GM21717 (cell line): ENCODE data around the gene TSEN54.

Experiments used
- ATAC-seq: cut with Tn5 transposase; IDR thresholded peaks from one replicate; pipeline ENCODE4 v1.9.1; 2021; ENCODE audit warnings: mild to moderate bottlenecking, moderate library complexity; ENCODE audit not compliant: unreplicated experiment

The TSEN54 gene

GRCh38 chr17:75559958-75560533 is 43.7 kb downstream of the TSEN54 start:
- ATAC-seq = no peak

GRCh38 chr17:75561927-75562603 is 45.7 kb downstream of the TSEN54 start:
- ATAC-seq = no peak

DNA sequence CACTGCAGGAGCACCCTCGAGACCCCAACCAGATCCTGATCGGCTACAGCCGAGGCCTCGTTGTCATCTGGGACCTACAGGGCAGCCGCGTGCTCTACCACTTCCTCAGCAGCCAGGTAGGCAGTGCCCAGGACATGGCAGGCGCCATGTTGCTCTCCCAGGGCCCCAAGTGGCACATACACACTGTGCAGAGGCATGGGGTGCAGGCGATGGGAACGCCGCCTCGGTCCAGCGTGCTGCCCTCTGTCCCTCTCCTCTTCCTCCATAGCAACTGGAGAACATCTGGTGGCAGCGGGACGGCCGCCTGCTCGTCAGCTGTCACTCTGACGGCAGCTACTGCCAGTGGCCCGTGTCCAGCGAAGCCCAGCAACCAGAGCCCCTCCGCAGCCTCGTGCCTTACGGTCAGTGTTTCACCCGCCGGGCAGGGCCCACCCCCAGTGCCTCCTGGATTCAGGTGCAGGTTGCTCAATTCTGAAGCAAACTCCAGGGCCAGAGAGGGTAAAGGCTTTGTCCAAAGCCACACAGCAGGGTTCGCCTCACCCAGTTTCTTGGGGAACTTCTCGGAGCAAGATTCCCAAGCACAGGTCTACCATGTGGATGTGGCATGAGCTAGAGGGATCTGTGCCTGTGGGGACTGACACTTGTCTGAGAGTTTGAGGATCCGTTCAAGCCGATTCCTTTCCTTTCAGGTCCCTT is 46.9 kb downstream of the TSEN54 start:
- ATAC-seq = no peak

GRCh38 chr17:75564195-75564594 is 47.9 kb downstream of the TSEN54 start:
- ATAC-seq = no peak

DNA sequence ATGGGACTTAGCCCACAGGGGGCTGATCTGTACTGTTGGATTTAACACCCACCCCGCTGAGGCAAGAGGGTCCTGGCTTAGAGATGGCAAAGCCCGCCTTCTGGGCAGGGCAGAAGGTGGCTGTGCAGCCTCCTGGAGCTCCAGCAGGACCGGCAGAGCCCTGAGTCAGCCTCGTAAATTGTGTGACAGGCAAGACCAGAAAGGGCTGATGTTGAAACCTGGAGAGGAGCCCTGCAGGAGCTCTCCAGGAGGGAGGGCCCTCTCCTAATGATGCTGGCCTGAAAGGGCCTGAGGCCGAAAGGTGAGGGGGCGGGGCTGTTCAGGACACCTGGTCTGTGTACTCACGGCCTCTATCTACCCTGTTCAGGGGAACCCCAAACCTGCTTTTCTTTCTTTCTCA is 48.7 kb downstream of the TSEN54 start:
- ATAC-seq = no peak

- ATAC-seq = no peak
These were observed 49.3 kb downstream of the TSEN54 start for GRCh38 chr17:75565618-75566017.

DNA sequence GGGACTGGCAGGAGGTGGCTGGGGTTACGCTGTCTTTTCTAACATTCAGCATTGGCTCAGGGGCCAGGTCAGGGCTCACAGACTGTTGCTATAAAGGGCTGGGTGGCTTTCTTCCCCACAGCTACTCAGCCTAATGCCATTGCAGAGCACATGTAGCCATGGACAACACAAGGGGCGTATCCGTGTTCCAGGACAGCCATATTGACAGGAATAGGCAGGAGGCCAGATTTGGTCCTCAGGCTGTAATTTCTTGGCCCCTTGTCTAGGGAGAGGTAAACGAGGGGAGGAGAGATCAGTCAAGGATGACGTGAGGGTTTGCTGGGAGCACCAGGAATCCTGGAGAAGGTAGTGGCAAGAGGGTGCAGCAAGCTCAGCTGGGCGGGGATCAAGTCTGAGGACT is 50.1 kb downstream of the TSEN54 start:
- no peak for ATAC-seq

DNA sequence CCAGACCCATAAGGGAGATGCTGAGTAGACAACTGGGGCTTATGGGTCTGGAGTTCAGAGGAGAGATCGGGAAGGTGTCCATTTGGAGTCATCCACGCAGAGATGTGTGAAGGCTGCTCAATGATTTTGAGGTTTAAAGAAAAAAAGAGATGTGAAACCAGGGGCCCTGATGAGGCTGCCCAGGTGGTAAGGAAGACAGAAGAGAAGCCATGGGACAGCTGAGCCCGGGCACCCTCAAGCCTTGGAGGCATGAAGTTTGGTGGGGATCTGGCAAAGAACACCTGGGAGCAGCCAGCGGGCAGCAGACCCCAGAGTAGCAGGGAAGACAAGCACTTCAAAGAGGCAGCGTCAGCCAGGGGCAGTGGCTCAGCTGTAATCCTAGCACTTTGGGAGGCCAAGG is 50.5 kb downstream of the TSEN54 start:
- ATAC-seq = no peak

- ATAC-seq = no peak
These were observed 52.3 kb downstream of the TSEN54 start for GRCh38 chr17:75568412-75569255.

DNA sequence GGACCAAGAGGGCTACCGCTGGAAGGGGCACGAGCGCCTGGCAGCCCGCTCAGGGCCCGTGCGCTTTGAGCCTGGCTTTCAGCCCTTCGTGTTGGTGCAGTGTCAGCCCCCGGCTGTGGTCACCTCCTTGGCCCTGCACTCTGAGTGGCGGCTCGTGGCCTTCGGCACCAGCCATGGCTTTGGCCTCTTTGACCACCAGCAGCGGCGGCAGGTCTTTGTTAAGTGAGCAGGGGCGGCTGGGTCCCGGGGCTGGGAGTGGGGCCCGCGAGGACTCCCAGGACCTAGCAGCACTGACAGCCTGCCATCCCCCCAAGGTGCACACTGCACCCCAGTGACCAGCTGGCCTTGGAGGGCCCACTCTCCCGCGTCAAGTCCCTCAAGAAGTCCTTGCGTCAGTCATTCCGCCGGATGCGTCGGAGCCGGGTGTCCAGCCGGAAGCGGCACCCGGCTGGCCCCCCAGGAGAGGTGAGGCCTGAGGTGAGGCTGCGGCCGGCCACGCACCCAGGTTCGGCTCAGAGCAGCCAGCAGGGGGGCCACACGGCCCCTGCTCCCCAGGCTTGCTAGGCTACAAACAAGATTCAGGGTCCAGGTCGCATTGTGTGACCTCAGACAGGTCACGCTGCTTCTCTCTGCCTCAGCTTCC is 53.8 kb downstream of the TSEN54 start:
- no peak for ATAC-seq

- ATAC-seq = no peak
These were observed 54.4 kb downstream of the TSEN54 start for GRCh38 chr17:75570772-75571171.

DNA sequence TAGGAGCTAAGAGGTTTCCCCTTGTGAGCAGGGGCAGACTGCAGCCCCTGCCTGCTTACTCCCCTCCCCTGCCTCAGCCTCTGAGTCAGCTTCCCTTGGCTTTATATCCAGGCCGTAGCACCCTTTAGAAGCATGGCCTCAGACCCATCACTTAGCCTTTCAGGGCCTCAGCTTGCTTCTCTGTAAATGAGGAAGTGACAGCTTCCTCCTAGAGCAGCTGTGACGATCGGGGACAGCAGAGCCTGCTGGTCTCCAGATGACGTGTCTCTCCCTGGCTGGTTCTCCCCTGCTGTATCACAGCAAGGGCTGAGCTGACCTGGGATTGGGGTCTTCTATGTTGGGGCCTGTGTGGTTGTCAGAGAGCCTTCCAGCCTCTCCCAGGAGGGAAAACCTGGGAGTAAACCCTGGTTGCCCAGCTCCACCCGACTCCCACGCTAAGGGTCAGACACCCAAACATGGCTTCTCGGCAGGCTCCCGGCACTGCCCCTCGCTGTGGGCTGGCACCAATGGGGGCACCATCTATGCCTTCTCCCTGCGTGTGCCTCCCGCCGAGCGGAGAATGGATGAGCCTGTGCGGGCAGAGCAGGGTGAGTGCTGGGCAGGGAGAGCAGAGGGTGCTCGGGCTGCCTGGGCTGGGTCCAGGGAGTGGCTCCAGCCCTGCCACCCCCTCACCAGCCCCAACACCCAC is 55.0 kb downstream of the TSEN54 start:
- ATAC-seq = no peak

GRCh38 chr17:75571885-75572215 is 55.5 kb downstream of the TSEN54 start:
- no peak for ATAC-seq

DNA sequence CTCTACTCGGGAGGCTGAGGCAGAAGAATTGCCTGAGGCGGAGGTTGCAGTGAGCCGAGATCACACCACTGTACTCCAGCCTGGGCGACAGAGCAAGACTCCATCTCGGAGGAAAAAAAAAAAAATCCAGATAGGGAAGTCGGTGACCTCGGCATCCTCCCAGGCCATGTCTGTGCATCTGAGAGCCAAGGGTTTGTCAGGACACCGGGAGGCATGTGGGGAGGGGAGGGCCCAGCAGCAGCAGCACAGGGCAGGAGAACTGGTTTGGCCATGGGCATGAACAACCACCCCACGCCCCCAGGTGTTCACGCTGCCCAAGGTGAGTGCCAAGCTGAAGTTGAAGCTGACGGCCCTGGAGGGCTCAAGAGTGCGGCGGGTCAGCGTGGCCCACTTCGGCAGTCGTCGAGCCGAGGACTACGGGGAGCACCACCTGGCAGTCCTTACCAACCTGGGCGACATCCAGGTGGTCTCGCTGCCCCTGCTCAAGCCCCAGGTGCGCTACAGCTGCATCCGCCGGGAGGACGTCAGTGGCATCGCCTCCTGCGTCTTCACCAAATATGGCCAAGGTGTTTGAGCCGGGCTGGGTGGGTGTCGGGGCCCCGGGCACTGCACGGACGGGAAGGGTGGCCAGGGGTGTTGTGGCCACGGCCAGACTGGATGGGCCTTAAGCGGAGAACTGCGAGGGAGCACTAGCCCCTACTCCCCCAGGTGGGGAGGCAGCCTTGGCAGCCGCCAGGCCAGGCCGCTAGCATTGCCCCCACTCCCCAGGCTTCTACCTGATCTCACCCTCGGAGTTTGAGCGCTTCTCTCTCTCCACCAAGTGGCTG is 56.6 kb downstream of the TSEN54 start:
- ATAC-seq = no peak

GRCh38 chr17:75573540-75573957 is 57.2 kb downstream of the TSEN54 start:
- ATAC-seq = no peak

GRCh38 chr17:75573994-75574393 is 57.7 kb downstream of the TSEN54 start:
- ATAC-seq = no peak
